Transverse colon (tissue), 3 donors: ENCODE results near the gene SNTG2.

Source experiments
- POLR2A ChIP-seq: fragments of 450-650 bp; IDR thresholded peaks from one replicate; pipeline ENCODE4 v1.6.1; 2016; ENCODE audit warnings: antibody characterized with exemption, mild to moderate bottlenecking, moderate library complexity
- TF ChIP-seq, protein P1 (sequence below), 5 experiments: fragments of 200-600 bp in 3 of 5; fragments of 450-650 bp in 2 of 5; sonication (generic) in 3 of 5; IDR thresholded peaks; 1 replicate in 2 of 5; 2 replicates in 3 of 5; pipeline ENCODE4 v1.5.1; 2016 to 2017; ENCODE audit warnings: antibody characterized with exemption in 5 of 5, inconsistent platforms in 3 of 5, mild to moderate bottlenecking in 2 of 5, moderate library complexity in 1 of 5

DNA sequence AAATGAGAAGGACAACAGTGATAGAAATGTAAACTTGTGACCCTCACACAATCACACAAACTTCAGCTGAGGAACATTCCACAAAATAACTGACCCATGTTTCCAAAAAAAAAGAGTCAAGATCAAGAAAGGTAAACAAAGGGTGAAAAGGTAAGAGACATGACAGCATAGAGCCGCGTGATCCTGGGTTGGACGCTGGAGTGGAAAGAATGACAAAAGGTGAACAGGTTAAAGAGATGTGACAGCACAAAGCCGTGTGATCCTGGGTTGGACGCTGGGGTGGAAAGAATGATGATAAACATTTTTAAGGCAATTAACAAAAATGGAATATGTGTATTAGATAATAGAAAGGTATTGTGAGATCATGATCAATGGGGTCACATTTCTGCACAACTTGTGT lies 110.3 kb downstream of the SNTG2 start:
- TF ChIP-seq, protein P1, sequence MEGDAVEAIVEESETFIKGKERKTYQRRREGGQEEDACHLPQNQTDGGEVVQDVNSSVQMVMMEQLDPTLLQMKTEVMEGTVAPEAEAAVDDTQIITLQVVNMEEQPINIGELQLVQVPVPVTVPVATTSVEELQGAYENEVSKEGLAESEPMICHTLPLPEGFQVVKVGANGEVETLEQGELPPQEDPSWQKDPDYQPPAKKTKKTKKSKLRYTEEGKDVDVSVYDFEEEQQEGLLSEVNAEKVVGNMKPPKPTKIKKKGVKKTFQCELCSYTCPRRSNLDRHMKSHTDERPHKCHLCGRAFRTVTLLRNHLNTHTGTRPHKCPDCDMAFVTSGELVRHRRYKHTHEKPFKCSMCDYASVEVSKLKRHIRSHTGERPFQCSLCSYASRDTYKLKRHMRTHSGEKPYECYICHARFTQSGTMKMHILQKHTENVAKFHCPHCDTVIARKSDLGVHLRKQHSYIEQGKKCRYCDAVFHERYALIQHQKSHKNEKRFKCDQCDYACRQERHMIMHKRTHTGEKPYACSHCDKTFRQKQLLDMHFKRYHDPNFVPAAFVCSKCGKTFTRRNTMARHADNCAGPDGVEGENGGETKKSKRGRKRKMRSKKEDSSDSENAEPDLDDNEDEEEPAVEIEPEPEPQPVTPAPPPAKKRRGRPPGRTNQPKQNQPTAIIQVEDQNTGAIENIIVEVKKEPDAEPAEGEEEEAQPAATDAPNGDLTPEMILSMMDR (IDR thresholded peaks at IDR 0.05) = no peak
- TF ChIP-seq POLR2A = no peak
